Muscle of arm (tissue), 12 donors: ENCODE measurements around the gene SLC25A21. TPM values are rescaled to one million over a fixed set of nuclear protein-coding genes. Genes with fewer than 3 reads are reported as not detected.
"Not testable (repeated sequence)": the region's sequence is repeated elsewhere in the genome, so short reads cannot be mapped to it uniquely, and the experiment has no call there.

Experiments used
- DNase-seq: peaks from one replicate; pipeline ENCODE4 v3.0.0-alpha.2; 2013
- polyA plus RNA-seq, 12 donors: library from polyadenylated mRNA; unstranded; fragments of 120-200 nt; gene quantifications; one replicate each; pipeline ENCODE4 v1.2.1, GENCODE V29; 2013; ENCODE audit not compliant: insufficient read length in 12 of 12

Gene SLC25A21
- polyA plus RNA-seq, 12 donors, result 1.0 to 3.4 (median 1.5) TPM; not detected in 2

DNA sequence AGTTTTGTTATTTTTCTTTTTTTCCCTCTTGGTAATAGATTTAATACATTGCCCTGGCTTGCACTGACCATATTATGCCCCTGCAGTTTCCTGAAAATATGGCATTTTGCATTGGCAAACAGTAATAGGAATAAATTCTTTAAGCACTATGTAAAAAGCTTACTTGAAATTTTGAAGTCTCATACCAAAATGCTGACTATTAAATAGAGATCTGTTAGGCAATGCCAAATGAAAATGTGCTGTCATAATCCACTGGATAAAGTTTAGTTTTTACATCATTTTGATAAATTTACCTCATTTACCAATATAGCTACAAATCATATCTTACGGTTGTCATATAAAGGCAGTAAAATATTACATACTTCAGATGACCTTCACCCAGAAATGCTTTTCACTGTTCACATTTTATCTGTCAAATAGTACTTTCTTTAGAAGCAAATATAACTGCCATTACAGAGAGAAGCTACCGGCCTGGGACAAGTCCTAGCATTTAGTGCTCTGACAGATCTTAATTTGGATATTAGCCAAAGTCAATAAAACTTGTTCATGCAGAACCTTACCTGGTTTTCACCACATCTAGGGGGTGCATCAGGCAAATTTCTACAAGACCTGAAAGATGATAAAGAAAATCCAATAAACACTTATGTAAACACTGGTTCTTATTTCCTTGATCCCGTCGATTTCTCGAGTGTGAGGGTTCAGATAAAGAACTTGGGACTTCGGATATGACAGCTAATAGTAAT is 297.8 kb downstream of the SLC25A21 start:
- DNase-seq, result no peak

DNA sequence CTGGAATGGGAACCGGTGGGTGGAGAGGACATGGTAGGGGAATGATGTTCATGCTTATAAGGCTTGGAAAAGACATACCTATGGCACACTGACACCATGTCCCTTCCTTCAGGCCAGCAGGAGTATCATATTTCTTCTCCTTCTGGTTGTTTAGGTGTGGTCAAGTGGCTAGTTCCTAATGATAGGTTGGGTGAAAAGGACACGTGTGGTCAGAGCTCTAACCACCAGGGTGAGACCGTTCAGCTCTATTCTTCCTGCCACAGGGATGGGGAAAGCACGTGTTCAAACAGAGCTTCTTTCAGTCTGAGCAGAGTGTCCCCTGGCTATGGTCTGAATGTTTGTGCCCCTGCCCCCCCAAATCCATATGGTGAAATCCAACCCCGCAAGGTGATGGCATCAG is 301.6 kb downstream of the SLC25A21 start:
- no peak for DNase-seq

GRCh38 chr14:36869125-36869524 is 303.3 kb downstream of the SLC25A21 start:
- DNase-seq, result no peak

DNA sequence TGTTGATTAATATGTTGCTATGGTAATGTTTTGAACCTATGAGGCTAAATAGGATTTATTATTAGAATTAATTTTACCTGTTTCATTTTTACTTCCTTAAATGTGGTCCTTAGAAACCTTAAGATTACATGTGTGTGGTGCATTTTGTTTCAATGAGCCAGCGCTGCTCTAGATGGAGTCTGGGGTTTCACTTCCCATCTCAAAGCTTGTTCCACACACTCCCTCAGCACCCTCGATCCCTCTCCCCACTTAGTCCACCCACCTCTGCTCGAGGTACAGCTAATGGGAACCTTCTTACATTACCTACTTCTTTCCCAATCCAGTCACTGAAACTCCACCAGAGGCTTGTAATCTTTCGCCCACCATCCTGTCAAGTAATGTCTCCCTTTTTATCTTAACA is 305.5 kb downstream of the SLC25A21 start:
- no peak for DNase-seq

DNA sequence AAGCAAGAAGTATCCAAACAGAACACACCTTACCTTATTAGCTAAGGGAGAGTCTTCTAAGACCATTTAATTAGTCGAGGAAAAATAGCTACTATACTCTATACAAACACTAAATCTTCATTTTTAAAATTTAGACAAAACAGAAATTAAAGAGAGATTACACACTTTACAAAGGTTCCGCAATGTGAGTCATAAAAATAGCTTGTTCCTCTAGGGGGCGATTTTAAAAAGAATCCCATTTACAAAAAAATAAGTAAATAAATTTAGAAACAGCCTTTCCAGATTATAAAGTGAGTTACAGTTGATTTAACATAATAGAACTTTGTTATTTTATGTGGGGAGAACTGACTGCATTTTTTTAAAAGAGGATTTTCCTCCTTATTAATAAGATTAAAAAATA is 309.1 kb downstream of the SLC25A21 start:
- no peak for DNase-seq

- DNase-seq, result not testable (repeated sequence)
Observed at GRCh38 chr14:36862237-36862636, 310.2 kb downstream of the SLC25A21 start.

- DNase-seq, result no peak
Observed at GRCh38 chr14:36860831-36861230, 311.6 kb downstream of the SLC25A21 start.

DNA sequence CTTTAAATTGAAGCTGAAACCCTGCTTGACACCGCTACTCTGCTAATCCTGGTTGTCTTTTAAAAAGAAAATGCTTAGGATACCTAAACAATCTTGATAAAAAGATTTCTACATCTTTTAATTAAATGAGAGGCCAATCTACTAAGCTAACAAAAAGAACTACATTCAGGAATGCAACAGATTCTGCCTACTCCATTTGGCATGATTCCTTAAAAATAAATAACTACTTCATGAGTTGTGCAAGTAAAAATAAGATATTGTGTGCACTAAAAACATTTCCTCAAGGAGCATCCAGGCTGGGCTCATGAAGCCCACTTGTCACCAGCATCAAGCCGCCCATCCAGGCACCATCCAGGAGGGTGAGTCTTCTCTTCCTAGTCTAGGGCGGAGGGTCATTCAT is 313.3 kb downstream of the SLC25A21 start:
- DNase-seq, result no peak

GRCh38 chr14:36857842-36858445 is 314.5 kb downstream of the SLC25A21 start:
- no peak for DNase-seq

DNA sequence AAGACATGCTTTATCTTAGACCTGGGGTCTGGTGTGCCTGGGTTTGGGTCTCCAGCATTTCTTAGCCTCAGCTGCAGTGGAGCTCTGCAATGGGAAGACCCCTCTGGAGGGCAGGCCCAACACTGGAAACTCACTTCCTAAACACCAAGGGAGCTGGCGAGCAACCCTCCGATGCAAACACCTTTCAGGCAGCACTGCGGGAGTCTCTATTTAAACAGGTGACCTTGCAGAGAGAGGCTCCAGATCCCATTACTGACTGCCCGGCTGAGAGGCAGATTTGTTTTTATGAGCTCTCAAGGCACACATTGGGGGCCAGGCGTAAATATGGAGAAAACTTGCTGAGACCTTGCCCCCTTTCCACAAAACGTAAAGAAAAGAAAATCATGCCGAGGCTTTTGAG is 315.3 kb downstream of the SLC25A21 start:
- DNase-seq, result no peak

- no peak for DNase-seq
Observed at GRCh38 chr14:36856095-36856878, 316.1 kb downstream of the SLC25A21 start.

- DNase-seq, result no peak
Observed at GRCh38 chr14:36855396-36855795, 317.0 kb downstream of the SLC25A21 start.

DNA sequence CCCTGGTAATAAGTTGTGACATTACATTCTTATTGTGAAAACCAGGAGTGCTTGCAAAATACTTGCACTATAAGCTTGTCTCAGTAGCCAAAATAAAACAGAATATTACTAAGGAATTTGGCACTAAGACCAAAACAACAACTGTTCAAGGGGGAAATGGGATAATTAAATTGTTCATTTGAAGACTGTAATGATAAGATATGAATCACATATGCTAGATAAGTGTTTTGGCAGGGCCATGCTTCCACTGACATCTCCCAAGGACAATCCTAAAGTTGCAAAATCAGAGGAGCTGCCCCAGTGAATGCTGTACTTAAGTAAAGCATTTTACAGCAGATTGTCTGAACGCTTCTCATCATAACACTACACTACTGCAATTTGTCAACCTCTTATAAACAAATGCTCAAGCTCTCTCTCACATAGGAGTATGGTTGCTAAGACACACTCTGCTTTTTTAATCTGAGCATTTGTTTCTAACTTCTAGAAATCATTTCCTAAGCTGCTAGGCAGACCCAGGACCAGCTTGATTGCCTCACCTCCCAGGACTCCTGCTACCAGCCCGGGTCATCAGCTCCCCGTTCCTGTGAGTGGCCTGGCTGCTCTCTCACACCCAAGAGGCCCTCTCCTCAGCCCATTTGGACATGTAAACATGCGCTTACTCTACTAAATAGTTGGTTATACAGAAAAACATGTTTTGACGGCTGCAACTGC is 319.3 kb downstream of the SLC25A21 start:
- DNase-seq, result no peak

DNA sequence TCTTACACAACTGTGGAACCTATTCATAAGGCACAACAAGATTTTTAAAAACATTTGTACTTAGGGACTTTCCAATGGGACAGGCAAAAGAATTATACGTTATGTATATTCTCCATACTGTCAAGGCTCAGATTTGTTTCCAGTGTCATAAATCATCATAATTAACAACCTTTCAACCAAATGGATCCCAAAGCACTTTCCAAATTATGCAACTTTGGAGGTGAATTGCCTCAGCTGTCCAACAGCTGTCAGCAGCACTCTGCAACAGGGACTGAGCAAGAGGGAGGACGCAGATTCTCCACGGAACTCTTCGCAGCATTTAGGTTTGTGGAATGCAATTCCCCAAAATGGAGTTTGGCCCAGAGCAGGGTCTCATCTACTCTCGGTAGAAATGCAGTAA is 324.2 kb downstream of the SLC25A21 start:
- no peak for DNase-seq

GRCh38 chr14:36847366-36847765 is 325.0 kb downstream of the SLC25A21 start:
- DNase-seq, result no peak

GRCh38 chr14:36845356-36846012 is 326.9 kb downstream of the SLC25A21 start:
- no peak for DNase-seq

GRCh38 chr14:36844443-36845195 is 327.8 kb downstream of the SLC25A21 start:
- no peak for DNase-seq

- no peak for DNase-seq
Observed at GRCh38 chr14:36843410-36843809, 329.0 kb downstream of the SLC25A21 start.

- DNase-seq, result no peak
Observed at GRCh38 chr14:36835128-36835527, 337.3 kb downstream of the SLC25A21 start.

DNA sequence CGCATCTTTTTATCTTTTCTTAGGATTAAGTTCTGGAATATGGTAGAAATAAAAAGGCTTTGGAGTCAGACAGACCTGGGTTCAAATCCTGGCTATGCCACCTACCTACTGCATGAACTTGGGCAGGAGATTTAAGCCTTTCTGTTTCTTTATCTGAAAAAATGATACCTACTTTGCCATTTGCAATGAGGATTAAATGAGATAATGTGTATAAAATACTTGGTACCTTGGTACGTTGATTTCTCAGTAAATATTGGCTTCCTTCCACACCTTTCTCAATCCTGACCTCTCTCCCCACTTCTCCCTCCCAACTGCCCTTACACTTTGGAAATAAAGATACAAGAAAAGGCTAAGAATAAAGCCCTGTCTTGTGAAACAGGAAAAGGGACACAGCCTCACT is 338.1 kb downstream of the SLC25A21 start:
- no peak for DNase-seq

- no peak for DNase-seq
Observed at GRCh38 chr14:36829547-36829946, 342.9 kb downstream of the SLC25A21 start.
